Measurements from ENCODE around the gene AKT2.
A peak's percentile ranks its signal among the peaks of the same experiment; 100 is the strongest.

Gene AKT2

GRCh38 chr19:40235238-40236025 is 49.7 kb downstream of the AKT2 start:
- TF ChIP-seq CTCF (IDR thresholded peaks at IDR 0.05; ENCODE audit: borderline replicate concordance, insufficient read depth, low read depth, low read length), result 0 out of 2 replicates have a peak, but pooled peaks have one; percentile 26
- no peak overlapping the region for H3K4me3 ChIP-seq (ENCODE audit: low read depth, low read length)

GRCh38 chr19:40234429-40235237 is 50.5 kb downstream of the AKT2 start:
- no peak for TF ChIP-seq CTCF (IDR thresholded peaks at IDR 0.05; ENCODE audit: borderline replicate concordance, insufficient read depth, low read depth, low read length)
- H3K4me3 ChIP-seq (ENCODE audit: low read depth, low read length), result no peak overlapping the region

GRCh38 chr19:40233811-40234389 is 51.2 kb downstream of the AKT2 start:
- no peak for TF ChIP-seq CTCF (IDR thresholded peaks at IDR 0.05; ENCODE audit: borderline replicate concordance, insufficient read depth, low read depth, low read length)
- H3K4me3 ChIP-seq (ENCODE audit: low read depth, low read length), result no peak overlapping the region

- no peak overlapping the region for H3K4me3 ChIP-seq (ENCODE audit: low read depth, low read length)
- TF ChIP-seq CTCF (IDR thresholded peaks at IDR 0.05; ENCODE audit: borderline replicate concordance, insufficient read depth, low read depth, low read length), result no peak
These were observed 52.0 kb downstream of the AKT2 start for GRCh38 chr19:40232949-40233810.

GRCh38 chr19:40232479-40232878 is 52.7 kb downstream of the AKT2 start:
- H3K4me3 ChIP-seq (ENCODE audit: low read depth, low read length), result no peak overlapping the region
- no peak for TF ChIP-seq CTCF (IDR thresholded peaks at IDR 0.05; ENCODE audit: borderline replicate concordance, insufficient read depth, low read depth, low read length)

- H3K4me3 ChIP-seq (ENCODE audit: low read depth, low read length), result no peak overlapping the region
- no peak for TF ChIP-seq CTCF (IDR thresholded peaks at IDR 0.05; ENCODE audit: borderline replicate concordance, insufficient read depth, low read depth, low read length)
These were observed 53.4 kb downstream of the AKT2 start for GRCh38 chr19:40231544-40232424.
